ENCODE measurements around the gene PRC1. TPM values are rescaled to one million over a fixed set of nuclear protein-coding genes. Genes with fewer than 3 reads are reported as not detected.

PRC1 gene
- total and polyA plus RNA-seq, 3 donors from 2014 or later, result 74.3 to 111 (median 104) TPM

DNA sequence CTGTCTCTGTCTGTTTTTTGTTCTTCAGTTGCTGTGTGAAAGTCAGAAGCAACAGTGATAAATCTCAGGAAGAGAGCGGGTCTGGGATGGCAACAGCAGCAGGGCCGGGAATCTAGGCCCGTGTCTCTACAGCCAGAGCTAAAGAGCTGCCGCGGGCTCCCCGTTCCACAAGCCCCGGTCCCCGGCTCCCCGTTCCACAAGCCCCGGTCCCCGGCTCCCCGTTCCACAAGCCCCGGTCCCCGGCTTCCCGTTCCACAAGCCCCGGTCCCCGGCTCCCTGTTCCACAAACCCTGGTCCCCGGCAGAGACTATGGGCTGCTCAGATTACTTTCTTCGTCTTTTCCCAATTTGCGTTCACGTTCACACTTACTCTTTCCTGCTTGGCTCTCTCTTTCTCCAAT is 20.1 kb downstream of the PRC1 start:
- H3K27ac ChIP-seq, result no peak overlapping the region
- H3K27me3 ChIP-seq, result no peaks in the 10 kb centered on the region
- no peak for DNase-seq
- WGBS, 2 donors, result 91 to 93% methylated on average over 21 of the region's 21 CpGs
- H3K4me3 ChIP-seq, result no peak overlapping the region
- TF ChIP-seq, protein P1, sequence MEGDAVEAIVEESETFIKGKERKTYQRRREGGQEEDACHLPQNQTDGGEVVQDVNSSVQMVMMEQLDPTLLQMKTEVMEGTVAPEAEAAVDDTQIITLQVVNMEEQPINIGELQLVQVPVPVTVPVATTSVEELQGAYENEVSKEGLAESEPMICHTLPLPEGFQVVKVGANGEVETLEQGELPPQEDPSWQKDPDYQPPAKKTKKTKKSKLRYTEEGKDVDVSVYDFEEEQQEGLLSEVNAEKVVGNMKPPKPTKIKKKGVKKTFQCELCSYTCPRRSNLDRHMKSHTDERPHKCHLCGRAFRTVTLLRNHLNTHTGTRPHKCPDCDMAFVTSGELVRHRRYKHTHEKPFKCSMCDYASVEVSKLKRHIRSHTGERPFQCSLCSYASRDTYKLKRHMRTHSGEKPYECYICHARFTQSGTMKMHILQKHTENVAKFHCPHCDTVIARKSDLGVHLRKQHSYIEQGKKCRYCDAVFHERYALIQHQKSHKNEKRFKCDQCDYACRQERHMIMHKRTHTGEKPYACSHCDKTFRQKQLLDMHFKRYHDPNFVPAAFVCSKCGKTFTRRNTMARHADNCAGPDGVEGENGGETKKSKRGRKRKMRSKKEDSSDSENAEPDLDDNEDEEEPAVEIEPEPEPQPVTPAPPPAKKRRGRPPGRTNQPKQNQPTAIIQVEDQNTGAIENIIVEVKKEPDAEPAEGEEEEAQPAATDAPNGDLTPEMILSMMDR (IDR thresholded peaks at IDR 0.05), result no peak
- no peak for TF ChIP-seq POLR2A (IDR thresholded peaks at IDR 0.05)
- intact Hi-C loops (cut with DNase I; ENCODE audit: low total_unique reads), result no loop called here
- no peaks in the 10 kb centered on the region for H3K4me1 ChIP-seq
- no peaks in the 10 kb centered on the region for H3K36me3 ChIP-seq (ENCODE audit: low read depth, missing control alignments)
- no peaks in the 10 kb centered on the region for H3K9me3 ChIP-seq

DNA sequence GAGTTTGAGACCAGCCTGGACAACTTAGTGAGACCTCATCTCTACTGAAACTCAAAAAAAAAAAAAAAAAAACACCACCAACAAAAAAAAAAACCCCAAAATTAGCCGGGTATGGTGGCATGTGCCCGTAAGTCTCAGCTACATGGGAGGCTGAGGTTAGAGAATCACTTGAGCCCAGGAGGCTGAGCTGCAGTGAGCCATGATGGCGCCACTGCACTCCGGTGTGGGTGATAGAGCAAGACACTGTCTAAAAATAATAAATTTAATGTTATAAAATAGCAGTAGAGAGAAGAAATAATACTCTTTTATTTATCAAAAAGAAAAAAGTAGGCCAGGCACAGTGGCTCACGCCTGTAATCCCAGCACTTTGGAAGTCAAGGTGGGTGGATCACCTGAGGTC is 22.2 kb downstream of the PRC1 start:
- Histone ChIP-seq H3K27me3 (no peaks in the 10 kb centered on the region), H3K36me3 (ENCODE audit: low read depth, missing control alignments) (no peaks in the 10 kb centered on the region), H3K27ac (no peak overlapping the region), H3K9me3 (no peaks in the 10 kb centered on the region), H3K4me3 (no peak overlapping the region), H3K4me1 (no peaks in the 10 kb centered on the region)
- 97 to 99% methylated on average over 5 of the region's 5 CpGs for WGBS, 2 donors
- intact Hi-C loops (cut with DNase I; ENCODE audit: low total_unique reads), result no loop called here
- TF ChIP-seq, protein P1 (IDR thresholded peaks at IDR 0.05), result no peak
- TF ChIP-seq POLR2A (IDR thresholded peaks at IDR 0.05), result no peak
- no peak for DNase-seq

DNA sequence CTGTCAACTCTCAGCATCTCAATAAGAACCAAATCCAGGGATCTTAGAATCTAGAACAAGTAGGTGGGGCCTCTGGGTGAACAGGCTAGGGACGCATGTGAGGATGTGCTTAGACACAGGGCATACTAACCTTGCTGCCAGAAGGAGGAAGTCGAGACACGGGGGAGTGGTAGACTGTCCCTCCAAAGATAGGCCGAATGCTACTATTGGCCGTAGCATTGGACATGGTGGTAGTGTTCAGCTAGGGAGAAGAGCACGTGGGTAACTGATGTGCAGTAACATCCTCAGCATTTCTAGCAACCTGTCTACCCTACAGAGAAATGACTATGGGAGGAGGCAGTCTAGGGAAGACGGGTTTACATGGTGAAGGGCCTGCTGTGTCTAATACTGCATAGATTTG is 24.1 kb downstream of the PRC1 start:
- Histone ChIP-seq H3K27me3 (no peaks in the 10 kb centered on the region), H3K27ac (no peak overlapping the region), H3K4me3 (no peak overlapping the region), H3K36me3 (ENCODE audit: low read depth, missing control alignments) (no peaks in the 10 kb centered on the region), H3K4me1 (no peaks in the 10 kb centered on the region), H3K9me3 (no peaks in the 10 kb centered on the region)
- TF ChIP-seq, protein P1 (IDR thresholded peaks at IDR 0.05), result no peak
- no peak for TF ChIP-seq POLR2A (IDR thresholded peaks at IDR 0.05)
- DNase-seq, result no peak
- WGBS, 2 donors, result 86 to 91% methylated on average over 7 of the region's 7 CpGs
- intact Hi-C loops (cut with DNase I; ENCODE audit: low total_unique reads), result no loop called here

DNA sequence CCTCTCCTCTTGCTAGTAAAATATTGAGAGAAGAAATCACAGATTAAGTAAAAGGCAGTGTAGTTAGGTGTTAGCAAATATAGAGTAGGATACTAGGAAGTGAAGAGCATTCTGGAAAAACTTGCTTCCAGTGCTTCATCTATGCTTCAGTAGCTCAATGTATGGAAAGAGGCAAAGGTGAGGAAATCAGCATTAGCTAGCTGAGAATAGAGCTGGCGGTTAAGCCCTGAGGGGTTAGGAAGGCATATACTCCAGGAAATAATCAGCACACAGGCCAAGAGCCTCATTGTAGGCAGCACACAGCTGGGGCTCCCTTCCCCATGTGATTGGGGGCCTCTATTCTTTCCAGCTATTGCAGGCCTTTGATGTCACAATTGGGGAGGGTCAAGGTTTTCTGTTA is 25.9 kb downstream of the PRC1 start:
- DNase-seq, result no peak
- no peak for TF ChIP-seq POLR2A (IDR thresholded peaks at IDR 0.05)
- TF ChIP-seq, protein P1 (IDR thresholded peaks at IDR 0.05), result no peak
- Histone ChIP-seq H3K9me3 (no peaks in the 10 kb centered on the region), H3K27ac (no peak overlapping the region), H3K27me3 (no peaks in the 10 kb centered on the region), H3K36me3 (ENCODE audit: low read depth, missing control alignments) (no peaks in the 10 kb centered on the region), H3K4me1 (no peaks in the 10 kb centered on the region), H3K4me3 (no peak overlapping the region)
- intact Hi-C loops (cut with DNase I; ENCODE audit: low total_unique reads), result no loop called here
- 84 to 91% methylated on average over 1 of the region's 1 CpG for WGBS, 2 donors

DNA sequence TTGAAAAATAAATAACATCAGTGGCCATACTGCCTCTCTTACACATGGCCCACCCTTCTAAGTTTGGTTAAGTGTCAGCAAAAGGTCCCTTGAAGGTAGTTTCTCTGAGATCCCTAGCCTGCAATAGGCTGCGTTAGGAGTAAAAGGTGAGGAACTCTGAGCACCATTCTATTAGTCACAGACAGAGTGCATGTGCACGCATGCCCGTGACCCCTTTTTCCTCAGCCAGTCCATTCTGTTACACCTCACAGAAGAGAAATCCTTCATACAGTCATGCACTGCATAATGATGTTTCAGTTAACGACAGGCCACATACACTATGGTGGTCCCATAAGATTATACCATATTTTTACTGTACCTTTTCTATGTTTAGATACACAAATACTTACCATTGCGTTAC is 27.1 kb downstream of the PRC1 start:
- no peak for DNase-seq
- no peak overlapping the region for H3K27ac ChIP-seq
- no peaks in the 10 kb centered on the region for H3K27me3 ChIP-seq
- no peaks in the 10 kb centered on the region for H3K4me1 ChIP-seq
- intact Hi-C loops (cut with DNase I; ENCODE audit: low total_unique reads), result no loop called here
- 93 to 97% methylated on average over 5 of the region's 5 CpGs for WGBS, 2 donors
- no peak overlapping the region for H3K4me3 ChIP-seq
- no peaks in the 10 kb centered on the region for H3K36me3 ChIP-seq (ENCODE audit: low read depth, missing control alignments)
- H3K9me3 ChIP-seq, result no peaks in the 10 kb centered on the region
- TF ChIP-seq, protein P1 (IDR thresholded peaks at IDR 0.05), result no peak
- no peak for TF ChIP-seq POLR2A (IDR thresholded peaks at IDR 0.05)

Data from testis (tissue), 3 donors.